Dedifferentiated amniotic fluid mesenchymal stem cell (primary cell): ENCODE measurements around the gene POU2AF3.
A peak's percentile ranks its signal among the peaks of the same experiment; 100 is the strongest.

Experiments used
- DNase-seq: peaks from one replicate; pipeline ENCODE4 v3.0.0-alpha.2; 2016; ENCODE audit errors: extremely low spot score

Gene POU2AF3

GRCh38 chr11:111329306-111330204 is 31.2 kb downstream of the POU2AF3 start:
- DNase-seq: no peak

GRCh38 chr11:111330234-111330893 is 32.0 kb downstream of the POU2AF3 start:
- no peak for DNase-seq

- peak; percentile 45 for DNase-seq
These were observed 33.5 kb downstream of the POU2AF3 start for GRCh38 chr11:111331711-111332479.

DNA sequence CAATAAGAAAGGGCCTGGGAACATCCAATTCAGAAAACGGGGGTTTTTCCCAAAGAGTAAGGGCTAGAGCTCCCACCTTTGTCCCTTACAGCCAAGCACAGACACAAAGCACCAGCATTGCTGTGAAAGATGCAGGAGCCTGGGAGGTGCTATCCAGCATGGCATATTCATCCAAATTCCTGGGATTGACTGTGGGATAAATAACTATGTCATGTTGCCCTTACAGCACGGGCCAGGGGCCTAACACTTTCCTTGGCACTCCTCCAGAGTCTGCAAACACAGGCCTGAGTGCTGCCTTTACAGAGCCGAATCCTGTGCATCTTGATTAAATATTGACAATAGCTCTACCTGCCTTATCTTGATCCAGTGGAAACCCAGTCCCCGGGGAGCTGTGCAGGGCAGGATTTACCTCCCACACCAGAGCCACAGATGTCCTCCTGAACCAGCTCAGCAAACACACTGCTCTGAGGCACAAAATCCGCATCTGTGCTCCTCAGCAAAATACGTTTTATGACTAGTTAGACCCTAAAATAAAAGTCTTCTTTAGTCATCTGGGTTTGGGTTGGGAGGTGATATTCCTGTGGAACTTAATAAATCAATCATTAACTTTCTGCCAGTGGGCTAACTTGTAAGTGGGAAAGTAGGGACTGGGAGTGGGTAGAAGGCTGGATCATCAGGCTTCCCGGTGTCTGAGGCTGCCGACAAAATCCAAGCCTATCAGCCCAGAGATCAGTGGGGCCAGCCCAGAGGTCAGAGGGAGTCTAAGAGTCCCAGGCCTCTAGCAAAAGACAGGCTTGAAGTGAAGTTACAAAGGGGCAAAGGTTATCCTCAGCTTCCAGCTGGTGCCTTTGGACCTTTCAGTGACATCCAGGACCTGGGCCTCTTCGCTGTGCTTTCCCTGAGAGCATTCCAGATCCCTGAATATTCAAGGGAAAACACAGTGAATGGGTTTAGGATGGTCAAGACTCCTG is 36.5 kb downstream of the POU2AF3 start:
- DNase-seq: no peak

DNA sequence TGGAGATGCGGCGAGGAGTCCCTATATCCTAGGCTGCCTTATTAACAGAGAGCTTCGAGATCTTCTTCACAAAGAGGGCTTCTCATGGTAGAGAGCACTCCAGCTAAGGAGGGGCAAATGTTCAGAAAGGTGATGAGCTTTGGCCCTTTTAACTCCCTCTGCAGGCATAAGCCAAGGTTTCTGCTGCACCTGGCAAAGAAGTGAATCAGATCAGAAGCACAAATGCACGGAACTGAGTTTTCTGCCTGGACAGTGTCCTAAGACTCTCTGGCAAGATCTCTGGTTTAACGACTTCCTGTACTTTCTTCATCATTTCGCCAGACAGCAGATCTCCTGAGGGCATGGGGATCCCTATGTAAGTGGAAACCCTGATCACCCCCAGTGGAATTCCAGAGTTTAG is 37.2 kb downstream of the POU2AF3 start:
- no peak for DNase-seq

- no peak for DNase-seq
These were observed 37.7 kb downstream of the POU2AF3 start for GRCh38 chr11:111336062-111336461.

GRCh38 chr11:111336582-111337256 is 38.4 kb downstream of the POU2AF3 start:
- peak; percentile 94 for DNase-seq

GRCh38 chr11:111339758-111340388 is 41.5 kb downstream of the POU2AF3 start:
- DNase-seq: no peak

- DNase-seq: no peak
These were observed 44.0 kb downstream of the POU2AF3 start for GRCh38 chr11:111342329-111342728.

- DNase-seq: peak; percentile 60
These were observed 45.7 kb downstream of the POU2AF3 start for GRCh38 chr11:111344032-111344431.

DNA sequence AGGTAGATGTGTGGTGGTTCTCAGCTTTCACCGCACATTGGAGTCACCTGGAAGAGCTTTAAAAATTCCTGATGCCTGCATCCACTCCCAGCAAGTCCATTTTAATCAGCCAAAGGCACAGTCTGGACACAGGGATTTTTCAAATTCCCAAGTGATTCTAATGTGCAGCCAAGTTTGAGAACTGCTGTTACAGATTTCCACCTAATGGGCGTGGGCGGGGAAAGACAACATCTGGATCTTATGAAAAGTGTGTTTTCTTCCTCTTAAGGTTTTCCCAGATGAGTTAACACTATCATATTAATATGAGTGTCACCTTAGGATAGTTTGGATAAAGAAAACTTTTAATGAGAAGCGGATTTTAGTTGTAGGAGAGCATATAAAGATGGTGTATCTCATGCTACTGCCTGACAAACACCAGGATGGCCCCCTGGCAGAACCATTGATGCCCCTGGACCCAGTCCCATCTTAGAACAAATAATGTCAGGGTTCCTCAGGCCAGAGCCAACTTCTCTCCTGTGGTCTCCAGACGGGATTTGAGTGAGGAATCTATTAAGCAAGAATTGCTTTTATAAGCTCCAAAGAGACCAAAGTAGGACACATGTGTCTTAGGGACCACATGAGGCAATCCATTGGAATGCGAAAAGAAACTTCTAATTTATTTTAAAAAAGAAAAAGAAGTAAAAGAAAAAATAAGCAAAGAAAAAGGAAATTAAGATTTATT is 48.8 kb downstream of the POU2AF3 start:
- no peak for DNase-seq

DNA sequence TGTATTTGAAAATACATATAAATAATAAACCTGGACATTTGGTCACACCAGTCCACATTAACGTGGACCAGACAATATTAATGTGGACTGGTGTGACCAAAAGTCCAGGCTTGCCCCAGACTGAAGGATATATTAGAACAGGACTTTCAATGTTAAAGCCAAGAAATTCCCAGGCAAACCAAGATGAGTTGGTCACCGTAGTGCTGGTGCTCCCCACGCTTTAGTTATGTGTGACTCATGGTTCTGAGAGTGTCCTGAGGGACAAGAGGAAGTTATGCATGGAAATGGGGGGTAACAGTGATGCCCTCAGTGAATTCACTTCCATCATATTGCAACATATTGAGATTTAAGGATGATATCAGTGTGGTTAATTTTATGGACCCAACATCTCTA is 49.4 kb downstream of the POU2AF3 start:
- DNase-seq: no peak

DNA sequence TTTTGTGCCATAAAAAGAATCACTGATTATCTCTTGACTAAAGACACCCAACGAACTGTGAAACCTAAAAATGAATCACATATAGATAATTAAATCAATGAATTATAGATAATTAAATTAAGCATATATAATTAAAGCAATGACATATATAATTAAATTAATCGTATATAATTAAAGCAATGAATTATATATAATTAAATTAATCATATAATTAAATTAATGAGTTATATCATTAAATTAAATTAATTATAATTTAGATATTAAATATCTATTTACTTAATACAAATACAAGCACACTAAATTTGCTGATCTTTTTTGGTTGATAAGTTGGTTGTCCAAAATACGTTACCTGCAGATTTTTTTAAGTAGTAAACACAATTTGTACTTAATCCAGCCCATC is 49.8 kb downstream of the POU2AF3 start:
- DNase-seq: no peak

DNA sequence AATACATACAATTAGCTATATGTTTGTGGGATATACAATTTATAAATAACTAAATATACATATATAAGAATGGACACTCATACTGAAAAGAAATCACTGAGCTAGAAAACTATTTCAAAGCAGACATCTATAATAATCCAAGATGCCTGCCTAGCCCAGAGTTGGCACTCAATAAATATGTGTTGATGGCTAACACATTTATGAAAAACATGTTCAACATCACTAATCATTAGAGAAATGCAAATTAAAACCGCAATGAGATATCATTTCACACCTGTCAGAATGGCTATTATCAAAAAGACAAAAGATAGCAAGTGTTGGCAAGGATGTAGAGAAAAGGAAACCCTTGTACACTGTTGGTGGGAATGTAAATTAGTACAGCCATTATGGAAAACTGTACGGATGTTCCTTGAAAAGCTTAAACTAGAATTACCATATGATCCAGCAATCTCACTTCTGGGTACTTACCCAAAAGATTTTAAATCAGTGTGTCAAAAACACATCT is 50.9 kb downstream of the POU2AF3 start:
- DNase-seq: no peak

GRCh38 chr11:111350811-111351210 is 52.5 kb downstream of the POU2AF3 start:
- no peak for DNase-seq

GRCh38 chr11:111351374-111352055 is 53.2 kb downstream of the POU2AF3 start:
- DNase-seq: no peak

DNA sequence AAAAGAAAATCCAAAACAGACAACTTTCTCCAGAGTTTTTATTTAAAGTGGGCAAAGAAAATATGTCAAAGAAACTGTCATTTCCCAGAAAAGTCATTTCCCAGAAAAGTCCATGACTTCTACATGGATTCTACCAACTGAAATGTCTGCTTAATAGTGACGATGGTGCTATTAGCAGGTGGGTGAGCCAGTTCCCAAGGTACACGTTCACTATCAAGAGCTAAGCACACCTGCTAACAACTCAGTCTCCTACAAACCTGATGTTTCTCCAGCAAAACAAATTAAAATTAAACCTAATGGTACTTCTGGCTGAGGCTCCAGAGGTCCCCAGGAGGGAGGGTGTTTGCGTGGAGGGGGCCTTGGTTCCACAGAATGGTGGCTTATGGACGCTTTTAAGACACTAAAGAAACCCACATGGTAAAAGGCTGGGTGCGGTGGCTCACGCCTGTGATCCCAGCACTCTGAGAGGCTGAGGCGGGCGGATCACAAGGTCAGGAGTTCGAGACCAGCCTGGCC is 53.9 kb downstream of the POU2AF3 start:
- DNase-seq: no peak

GRCh38 chr11:111352935-111353710 is 54.8 kb downstream of the POU2AF3 start:
- DNase-seq: no peak
